AG10803 (cell line): ENCODE results near the gene KLF6.

Source experiments
- DNase-seq: peaks from one replicate; pipeline ENCODE4 v3.0.0; 2010; ENCODE audit warnings: low read depth
- H3K4me3 ChIP-seq: 2 replicates; pipeline ENCODE4 v1.5.1; 2011; ENCODE audit warnings: mild to moderate bottlenecking, low read length, control low read depth
- CTCF ChIP-seq: conservative IDR thresholded peaks from 2 replicates; pipeline ENCODE4 v1.5.1; 2011; ENCODE audit warnings: mild to moderate bottlenecking, low read length, control low read depth, inconsistent platforms

KLF6 gene

DNA sequence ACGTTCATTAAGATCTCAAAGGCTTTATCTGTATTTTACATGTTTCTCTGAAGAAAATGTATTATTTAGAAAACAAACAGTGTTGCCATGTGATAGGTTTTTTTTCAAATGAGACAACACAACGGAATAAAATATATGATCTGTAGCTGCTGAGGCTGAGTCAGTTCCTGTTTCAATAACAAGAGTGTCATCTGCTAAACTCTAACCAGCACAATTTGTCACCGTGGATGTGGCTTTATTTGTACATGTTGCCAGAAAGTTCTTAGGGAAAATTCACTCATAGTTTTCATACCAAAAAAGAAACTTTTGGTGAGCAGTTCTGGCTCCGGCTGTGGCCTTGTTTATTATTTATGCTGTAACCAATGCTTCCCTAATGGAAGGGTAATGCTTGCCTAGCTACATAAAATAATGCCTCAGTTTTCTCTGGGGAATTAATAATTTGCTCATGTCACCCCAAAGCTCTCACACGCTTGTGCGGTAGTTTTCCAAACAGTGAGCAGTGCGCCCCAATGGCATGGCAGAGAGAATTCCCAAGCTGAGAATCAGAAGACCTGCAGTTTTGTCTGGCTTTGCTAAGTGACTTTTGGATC, 20.3 kb upstream of the KLF6 start:
- H3K4me3 ChIP-seq = peak overlapping the region; percentile 40
- DNase-seq = peak; percentile 97
- TF ChIP-seq CTCF = no peak

DNA sequence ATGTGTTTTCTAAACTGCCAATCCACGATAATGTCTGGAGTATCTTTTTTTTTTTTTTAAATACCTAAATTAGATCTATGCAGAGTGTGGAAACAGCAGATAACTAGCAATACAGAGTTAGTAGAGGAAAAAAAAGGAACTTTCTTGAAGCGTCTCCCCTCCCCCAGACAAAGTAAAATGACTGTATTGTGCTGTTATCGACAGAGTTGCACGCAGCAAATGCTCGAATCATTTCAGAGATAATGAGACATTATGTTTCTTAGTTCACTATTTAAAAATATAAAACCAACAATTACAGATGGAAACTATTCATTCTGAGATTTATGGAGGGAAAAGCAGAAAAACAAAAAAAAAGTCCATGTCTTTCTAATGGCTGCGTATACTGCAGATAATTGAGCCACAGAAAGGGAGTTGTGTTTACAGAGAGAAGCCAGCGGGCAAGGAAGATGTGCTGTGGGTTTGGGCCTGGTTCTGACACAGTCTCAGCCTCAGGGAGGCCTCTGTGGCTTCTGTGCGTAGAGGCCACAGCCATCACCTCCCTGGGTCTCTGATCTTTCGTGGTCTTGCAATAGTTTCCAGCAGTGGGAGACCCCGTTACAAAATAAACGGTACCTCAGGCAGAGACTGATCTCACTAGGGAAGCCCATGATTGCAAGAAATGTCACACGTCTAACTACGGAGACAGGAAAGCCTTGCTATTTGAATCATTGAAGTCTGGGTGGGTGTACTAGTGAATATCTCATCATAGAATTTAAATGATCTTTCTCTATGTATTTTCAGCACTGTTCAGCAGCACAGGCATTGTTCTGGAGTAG, 19.1 kb upstream of the KLF6 start:
- TF ChIP-seq CTCF = no peak
- peak; percentile 43 for DNase-seq
- peak overlapping the region; percentile 16 for H3K4me3 ChIP-seq

- DNase-seq = peak; percentile 64
- TF ChIP-seq CTCF = peak; percentile 10; the same call in 1 of the 2 replicates
- no peak overlapping the region for H3K4me3 ChIP-seq
These were observed 18.4 kb upstream of the KLF6 start for GRCh38 chr10:3803295-3803926.

GRCh38 chr10:3802526-3803265, 17.7 kb upstream of the KLF6 start:
- no peak for DNase-seq
- no peak for TF ChIP-seq CTCF
- no peak overlapping the region for H3K4me3 ChIP-seq

DNA sequence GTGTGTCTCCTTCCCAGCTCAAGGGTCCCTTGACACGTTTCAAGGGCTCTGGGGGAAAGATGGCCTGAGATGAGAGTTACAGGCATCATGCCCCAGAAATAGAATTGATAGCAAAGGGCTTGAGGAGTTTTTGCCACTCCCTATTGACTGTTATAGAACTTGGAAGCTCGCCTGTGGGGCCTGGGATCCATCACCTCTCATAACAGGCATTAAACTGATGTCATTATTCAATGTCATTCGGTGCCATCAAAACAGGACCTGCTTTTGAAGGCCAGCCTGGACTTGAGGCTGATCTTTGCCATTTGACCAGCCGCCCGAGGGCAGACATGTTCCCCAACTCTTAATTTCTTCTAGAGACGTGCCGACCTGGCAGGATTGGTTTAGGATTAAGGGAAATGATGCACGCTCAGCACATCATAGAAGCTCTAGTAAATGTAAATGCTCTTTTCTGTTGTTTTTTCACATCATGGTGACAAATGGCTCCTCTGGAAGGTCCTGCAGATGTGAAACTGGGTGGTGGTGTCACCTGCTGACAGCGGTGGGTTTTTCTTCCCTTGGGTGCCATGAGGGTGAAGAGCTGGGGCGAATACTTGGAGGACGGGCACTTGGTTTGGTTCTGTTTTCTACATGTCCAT, 16.7 kb upstream of the KLF6 start:
- DNase-seq = no peak
- TF ChIP-seq CTCF = no peak
- H3K4me3 ChIP-seq = no peak overlapping the region

- no peak for DNase-seq
- H3K4me3 ChIP-seq = no peak overlapping the region
- no peak for TF ChIP-seq CTCF
These were observed 15.6 kb upstream of the KLF6 start for GRCh38 chr10:3800586-3800985.
